Fibroblast of villous mesenchyme (primary cell): ENCODE measurements around the gene ADAMTSL4. TPM values are rescaled to one million over a fixed set of nuclear protein-coding genes. Genes with fewer than 3 reads are reported as not detected.
A peak's percentile ranks its signal among the peaks of the same experiment; 100 is the strongest.
"Not testable (repeated sequence)": the region's sequence is repeated elsewhere in the genome, so short reads cannot be mapped to it uniquely, and the experiment has no call there.

ENCODE experiments used
- DNase-seq: peaks from one replicate; pipeline ENCODE4 v3.0.0-alpha.2; 2010; ENCODE audit warnings: low read depth
- H3K4me3 ChIP-seq: 2 replicates; pipeline ENCODE4 v1.5.1; 2011; ENCODE audit warnings: low read depth, mild to moderate bottlenecking, low read length
- total RNA-seq: library from RNA; depleted of rRNA; stranded (reverse); fragments of >200 nt; gene quantifications from 2 replicates; pipeline ENCODE4 v1.2.3, GENCODE V29; 2012
- TF ChIP-seq, protein P1 (sequence below): IDR thresholded peaks from 2 replicates; pipeline ENCODE4 v1.5.1; 2012; ENCODE audit warnings: low read depth, mild to moderate bottlenecking, low read length; ENCODE audit not compliant: insufficient read depth

The ADAMTSL4 gene
- total RNA-seq, 1 donor, result 8.6 TPM

DNA sequence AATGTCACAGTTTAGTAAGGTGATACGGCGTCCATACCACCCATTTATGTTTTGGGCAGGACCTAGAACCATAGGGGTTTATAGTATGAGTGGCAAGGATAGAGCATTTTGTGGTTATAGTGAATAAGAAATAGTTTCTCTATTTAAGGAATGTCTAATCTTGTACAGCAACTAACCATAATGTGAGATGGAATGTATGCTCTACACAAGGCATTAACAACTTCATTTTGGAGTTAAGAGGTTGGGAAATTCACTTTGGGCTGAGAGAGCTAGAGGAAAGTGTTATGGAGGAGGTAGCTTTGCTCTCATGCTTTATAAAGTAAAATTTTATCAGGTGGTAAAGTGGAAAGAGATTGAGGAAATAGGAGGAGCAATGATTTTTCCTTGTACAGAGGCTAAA lies 33.2 kb downstream of the ADAMTSL4 start:
- TF ChIP-seq, protein P1, sequence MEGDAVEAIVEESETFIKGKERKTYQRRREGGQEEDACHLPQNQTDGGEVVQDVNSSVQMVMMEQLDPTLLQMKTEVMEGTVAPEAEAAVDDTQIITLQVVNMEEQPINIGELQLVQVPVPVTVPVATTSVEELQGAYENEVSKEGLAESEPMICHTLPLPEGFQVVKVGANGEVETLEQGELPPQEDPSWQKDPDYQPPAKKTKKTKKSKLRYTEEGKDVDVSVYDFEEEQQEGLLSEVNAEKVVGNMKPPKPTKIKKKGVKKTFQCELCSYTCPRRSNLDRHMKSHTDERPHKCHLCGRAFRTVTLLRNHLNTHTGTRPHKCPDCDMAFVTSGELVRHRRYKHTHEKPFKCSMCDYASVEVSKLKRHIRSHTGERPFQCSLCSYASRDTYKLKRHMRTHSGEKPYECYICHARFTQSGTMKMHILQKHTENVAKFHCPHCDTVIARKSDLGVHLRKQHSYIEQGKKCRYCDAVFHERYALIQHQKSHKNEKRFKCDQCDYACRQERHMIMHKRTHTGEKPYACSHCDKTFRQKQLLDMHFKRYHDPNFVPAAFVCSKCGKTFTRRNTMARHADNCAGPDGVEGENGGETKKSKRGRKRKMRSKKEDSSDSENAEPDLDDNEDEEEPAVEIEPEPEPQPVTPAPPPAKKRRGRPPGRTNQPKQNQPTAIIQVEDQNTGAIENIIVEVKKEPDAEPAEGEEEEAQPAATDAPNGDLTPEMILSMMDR, result no peak
- no peak overlapping the region for H3K4me3 ChIP-seq
- DNase-seq, result peak; percentile 37

DNA sequence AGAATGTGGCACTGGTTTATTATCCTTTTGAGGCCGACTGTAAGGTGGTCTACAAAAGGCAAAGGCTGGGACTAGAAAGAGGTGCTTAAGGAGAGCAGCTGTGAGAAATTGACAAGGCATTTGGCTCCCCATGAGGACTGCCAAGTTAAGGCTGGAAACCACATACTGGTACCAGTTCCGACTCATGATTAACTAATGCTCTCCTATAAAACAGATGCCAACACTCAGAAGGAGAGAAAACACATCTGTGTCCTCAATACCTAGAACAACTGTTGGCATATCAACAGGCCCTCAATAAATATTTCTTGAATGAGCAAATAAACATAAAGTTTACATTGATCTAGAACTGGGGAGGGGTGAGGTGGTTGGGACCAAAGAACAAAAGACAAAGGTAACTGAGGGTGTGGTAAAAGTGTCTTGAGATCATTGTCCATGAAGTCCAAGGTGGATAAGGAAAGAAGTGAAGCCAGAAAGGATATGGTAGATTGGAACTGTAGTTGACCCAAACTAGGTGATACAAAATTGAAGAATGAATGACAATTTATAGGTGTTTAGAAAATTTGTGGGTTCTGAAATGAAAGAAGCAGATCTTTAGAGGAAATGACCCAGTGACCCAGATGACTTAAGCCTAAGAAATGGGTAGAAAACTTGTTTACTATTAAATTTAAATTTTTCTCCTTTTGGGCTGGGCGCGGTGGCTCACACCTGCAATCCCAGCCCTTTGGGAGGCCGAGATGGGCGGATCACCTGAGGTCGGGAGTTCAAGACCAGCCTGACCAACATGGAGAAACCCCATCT lies 47.1 kb downstream of the ADAMTSL4 start:
- no peak for DNase-seq
- TF ChIP-seq, protein P1, result no peak
- H3K4me3 ChIP-seq, result no peak overlapping the region

DNA sequence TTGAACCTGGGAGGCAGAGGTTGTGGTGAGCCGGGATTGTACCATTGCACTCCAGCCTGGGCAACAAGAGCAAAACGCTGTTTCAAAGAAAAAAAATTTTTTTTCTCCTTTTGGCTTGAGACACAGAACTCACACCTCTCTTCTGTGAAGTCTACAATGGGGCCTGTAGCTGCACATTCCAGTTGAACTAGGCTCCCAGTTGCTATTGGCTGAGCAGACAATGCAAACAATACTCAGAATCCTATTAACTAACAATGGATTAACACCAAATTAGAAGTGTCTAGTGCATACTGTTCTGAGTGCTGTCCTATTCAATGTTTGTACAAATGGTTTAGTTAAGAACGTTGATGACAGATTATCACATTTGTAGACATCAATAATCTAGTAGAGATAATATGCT lies 47.8 kb downstream of the ADAMTSL4 start:
- no peak overlapping the region for H3K4me3 ChIP-seq
- TF ChIP-seq, protein P1, result no peak
- DNase-seq, result no peak

DNA sequence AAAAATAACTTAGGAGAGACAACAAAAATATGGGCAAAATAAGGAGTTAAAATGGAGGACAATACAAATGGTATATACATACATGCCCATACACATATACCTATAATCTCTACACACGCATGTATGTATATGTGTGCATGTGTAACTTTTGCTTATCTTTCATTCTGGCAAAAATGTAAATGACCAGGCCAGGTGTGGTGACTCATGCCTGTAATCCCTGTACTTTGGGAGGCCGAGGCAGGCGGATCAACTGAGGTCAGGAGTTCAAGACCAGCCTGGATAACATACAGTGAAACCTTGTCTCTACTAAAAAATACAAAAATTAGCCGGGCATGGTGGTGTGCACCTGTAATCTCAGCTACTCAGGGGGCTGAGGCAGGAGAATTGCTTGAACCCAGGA lies 49.1 kb downstream of the ADAMTSL4 start:
- H3K4me3 ChIP-seq, DNase-seq: not testable (repeated sequence)

DNA sequence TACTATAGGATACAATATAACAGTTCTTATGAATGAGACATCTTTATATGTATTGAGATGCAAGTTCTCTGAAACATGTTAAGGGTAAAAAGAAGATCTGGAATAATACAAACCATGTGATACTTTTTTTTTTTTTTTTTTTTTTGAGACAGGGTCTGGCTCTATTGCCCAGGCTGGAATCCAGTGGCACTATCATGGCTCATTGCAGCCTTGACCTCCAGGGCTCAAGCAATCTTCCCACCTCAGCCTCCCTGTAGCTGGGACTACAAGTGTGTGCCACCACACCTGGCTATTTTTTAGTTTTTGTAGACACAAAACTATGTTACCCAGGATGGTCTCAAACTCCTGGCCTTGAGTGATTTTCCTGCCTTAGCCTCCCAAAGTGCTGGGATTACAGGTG lies 52.3 kb downstream of the ADAMTSL4 start:
- TF ChIP-seq, protein P1, result no peak

DNA sequence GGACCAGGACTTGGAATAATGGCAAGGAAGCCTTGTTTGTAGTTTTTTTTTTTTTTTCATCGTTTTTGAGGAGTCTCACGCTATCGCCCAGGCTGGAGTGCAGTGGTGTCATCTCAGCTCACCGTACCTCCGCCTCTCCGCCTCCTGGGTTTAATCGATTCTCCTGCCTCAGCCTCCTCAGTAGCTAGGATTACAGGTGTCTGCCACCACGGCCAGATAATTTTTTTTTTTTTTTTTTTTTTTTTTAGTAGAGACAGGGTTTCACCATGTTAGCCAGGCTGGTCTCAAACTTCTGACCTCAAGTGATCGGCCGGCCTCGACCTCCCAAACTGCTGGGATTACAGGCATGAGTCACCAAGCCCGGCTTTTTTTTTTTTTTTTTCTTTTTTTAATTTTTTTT lies 53.2 kb downstream of the ADAMTSL4 start:
- not testable (repeated sequence) for DNase-seq

More for the DNA sequence above, 52.3 kb downstream of the ADAMTSL4 start:
- DNase-seq, result no peak
- H3K4me3 ChIP-seq, result no peak overlapping the region

DNA sequence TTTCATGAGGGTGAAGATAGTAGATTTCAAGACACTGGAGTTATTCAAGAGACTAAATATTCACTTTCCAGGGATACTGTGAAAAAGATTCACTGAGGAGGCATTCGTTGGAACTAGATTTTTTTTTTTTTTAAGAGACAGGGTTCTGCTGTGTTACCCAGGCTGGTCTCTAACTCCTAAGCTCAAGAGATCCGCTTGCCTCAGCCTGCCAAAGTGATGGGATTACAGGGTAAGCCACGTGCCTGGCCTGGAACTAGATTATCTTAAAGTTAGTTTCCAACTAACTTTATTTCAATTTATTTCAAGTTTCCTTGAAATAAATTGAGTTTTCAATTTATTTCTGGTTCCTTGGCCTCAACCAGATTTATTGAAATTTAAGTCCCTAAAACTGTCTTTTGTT lies 54.5 kb downstream of the ADAMTSL4 start:
- H3K4me3 ChIP-seq, result no peak overlapping the region
- DNase-seq, result no peak
- TF ChIP-seq, protein P1, result no peak

More for the DNA sequence above, 53.2 kb downstream of the ADAMTSL4 start:
- H3K4me3 ChIP-seq, result not testable (repeated sequence)

DNA sequence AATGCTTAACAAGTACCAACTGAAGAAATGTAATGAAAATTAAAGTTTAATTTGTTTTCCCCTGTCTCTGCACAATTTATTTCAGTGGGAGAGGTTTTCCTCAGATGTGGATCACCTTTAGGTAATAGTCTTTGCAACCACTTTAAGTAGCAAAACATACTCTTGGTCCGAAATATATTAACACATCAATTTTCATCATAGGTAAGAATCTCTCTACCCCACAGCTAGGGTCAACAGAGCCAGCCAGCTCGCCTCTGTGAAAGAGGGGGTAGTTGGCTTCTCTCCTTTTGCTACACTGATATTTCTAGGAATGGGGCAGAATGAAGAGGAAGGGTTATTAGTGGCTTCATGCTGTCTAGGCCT lies 55.0 kb downstream of the ADAMTSL4 start:
- TF ChIP-seq, protein P1, result no peak
- H3K4me3 ChIP-seq, result no peak overlapping the region
- no peak for DNase-seq

DNA sequence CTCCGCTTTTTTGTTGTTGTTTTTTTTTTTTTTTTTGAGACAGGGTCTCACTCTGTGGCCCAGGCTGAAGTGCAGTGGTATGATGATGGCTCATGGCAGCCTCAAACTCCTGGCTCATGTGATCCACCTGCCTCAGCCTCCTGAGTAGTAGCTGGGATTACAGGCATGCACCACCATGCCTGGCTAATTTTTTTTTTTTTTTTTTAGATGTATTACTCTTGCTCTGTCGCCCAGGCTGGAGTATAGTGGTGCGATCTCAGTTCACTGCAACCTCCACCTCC lies 56.2 kb downstream of the ADAMTSL4 start:
- H3K4me3 ChIP-seq, DNase-seq: not testable (repeated sequence)
